H54 (cell line): Measurements from ENCODE around the gene PSMD8.
"Not testable (repeated sequence)": the region's sequence is repeated elsewhere in the genome, so short reads cannot be mapped to it uniquely, and the experiment has no call there.

ENCODE experiments used
- DNase-seq: peaks from one replicate; pipeline ENCODE4 v3.0.0; 2011; ENCODE audit warnings: low spot score, mixed read lengths; ENCODE audit not compliant: insufficient read length
- FAIRE-seq: peaks from 3 replicates; lab custom pipeline; 2011; peaks lifted over from hg19 to GRCh38; lab: Jason Lieb, UNC
- POLR2A ChIP-seq: IDR thresholded peaks from 2 replicates; pipeline ENCODE4 v1.6.1; 2011; ENCODE audit warnings: low read depth, mild to moderate bottlenecking, low read length

The PSMD8 gene

DNA sequence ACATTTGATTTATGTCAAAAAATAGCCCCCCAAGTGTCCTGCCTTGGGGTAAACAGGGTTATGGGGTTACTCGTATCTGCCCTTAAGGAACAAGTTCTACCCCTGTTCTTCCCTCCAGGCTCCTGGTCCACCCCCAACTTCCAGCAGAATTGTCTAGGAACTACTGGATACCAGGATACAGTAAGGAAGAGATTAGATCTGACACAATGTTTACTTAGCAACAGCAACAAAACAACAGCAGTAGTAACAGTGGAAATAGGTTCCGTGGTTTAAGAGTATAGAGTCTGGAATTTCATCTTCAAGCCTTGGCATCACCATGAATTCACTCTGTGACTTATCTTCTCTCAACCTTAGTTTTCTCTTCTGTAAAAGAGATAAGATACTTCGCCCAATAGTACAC lies 26.8 kb downstream of the PSMD8 start:
- no peak for TF ChIP-seq POLR2A
- FAIRE-seq: no peak
- peak; percentile 67 for DNase-seq

DNA sequence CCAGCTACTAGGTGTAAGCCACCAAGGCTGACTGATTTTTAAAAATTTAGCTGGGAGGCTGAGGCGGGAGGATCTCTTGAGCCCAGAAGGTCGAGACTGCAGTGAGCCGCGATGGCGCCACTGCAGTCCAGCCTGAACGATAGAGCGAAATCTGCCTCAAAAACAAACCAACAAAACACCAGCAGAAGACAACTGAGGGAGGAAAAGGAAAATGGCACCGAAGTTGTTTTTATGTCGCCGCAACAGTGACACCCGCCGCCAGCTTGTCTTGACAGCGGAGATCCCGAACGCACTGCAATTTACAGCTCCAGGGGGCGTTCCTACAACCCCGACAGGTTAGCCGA lies 28.2 kb downstream of the PSMD8 start:
- no peak; the same call in 1 of the 2 replicates for TF ChIP-seq POLR2A
- no peak for DNase-seq
- no peak for FAIRE-seq

DNA sequence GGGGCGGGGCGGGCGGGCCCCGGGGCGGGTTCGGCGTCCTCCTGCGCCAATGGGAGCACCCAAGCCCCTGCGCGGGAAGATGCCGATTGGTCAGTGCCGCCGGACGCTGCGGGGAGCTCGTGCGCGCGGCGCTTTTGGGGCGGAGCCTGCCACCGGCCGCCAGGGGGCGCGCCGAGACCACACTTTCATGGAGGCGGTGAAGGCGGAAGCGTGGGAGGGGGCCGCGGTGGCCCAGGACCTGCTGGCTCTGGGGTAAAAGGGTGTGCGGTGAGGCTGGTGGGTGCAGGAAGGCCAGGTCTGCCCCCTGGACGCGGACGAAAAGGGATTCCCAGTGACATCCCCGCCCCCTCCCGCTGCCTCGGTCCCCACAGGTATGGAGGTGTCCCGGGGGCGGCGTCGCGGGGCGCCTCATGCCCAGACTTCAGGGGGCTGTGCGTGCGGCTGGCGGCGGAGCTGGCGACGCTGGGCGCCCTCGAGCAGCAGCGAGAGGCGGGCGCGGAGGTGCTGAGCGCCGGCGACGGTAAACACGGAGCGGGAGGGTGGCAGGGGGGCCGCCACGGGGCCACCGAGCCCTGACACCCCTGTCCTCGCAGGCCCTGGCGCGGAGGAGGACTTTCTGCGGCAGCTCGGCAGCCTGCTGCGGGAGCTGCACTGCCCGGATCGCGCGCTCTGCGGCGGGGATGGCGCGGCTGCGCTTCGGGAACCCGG lies 28.8 kb downstream of the PSMD8 start, which contains the start of gene FAM98C:
FAM98C (plus strand) TSS at position 127 of the 708 bp plus-strand sequence; CDS start at position 188, 61 bp downstream.
- FAIRE-seq (no peak), DNase-seq (peak; percentile 100)
- peak; percentile 51; the same call in 1 of the 2 replicates for TF ChIP-seq POLR2A

DNA sequence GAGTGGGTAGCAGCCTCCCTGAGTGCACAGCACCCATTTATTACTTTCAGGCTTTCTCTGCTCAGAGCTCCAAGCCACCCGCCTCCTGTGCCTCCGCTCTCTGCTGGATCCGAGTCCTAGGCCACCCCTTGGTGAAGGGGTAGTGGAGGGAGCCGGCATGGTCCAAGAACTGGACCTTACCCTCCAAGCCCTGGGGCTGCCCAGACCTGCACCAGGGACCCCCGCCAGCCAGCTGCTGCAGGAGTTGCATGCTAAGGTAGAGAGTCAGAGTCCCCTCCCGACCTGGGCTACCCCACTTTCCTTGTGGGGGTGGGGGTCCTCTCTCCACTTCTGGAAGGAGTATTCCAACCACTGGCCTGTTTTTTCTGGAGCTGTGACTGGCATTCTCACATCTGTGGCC lies 30.5 kb downstream of the PSMD8 start:
- TF ChIP-seq POLR2A: no peak
- no peak for FAIRE-seq
- DNase-seq: no peak

DNA sequence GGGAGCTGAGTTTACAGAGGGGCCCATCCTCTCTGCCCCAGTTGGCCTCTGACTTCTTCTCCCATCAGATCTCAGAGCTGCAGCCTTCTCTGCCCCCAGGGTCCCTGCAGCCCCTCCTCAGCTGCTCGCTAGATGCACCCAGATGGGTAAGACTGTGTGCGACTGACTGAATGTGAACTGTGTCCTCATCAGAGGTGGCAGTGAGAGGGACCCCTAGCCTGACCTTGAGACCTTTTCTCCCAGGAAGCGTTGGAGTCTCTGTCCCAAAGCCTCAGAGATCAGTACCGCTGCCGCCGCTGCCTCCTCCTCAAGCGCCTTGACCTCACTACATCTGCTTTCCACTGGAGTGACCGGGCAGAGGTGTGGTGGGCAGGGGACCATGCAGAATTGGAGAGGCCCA lies 30.9 kb downstream of the PSMD8 start:
- no peak for TF ChIP-seq POLR2A
- FAIRE-seq (no peak), DNase-seq (no peak)

DNA sequence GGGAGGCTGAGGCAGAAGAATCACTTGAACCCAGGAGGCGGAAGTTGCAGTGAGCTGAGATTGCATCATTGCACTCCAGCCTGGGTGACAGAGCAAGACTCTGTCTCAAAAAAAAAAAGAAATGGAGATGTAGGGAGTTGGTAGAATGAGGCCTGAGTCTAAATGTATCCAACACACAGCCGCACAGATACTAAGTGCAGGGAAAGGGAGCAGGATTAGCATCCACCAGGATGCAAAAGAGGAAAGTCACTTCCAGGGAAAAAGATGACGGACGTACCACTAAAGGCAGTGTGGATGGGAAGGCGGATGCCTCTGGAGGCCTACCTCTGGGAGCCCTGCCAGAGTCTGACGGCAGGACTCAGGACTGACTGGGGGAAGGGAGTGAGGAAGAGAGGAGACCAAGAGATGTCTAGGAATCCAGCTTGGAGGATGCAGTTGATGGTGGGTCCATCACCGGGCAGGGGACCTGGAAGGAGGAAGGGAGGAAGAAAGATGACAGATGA lies 35.3 kb downstream of the PSMD8 start:
- FAIRE-seq: no peak
- no peak for TF ChIP-seq POLR2A
- no peak for DNase-seq

DNA sequence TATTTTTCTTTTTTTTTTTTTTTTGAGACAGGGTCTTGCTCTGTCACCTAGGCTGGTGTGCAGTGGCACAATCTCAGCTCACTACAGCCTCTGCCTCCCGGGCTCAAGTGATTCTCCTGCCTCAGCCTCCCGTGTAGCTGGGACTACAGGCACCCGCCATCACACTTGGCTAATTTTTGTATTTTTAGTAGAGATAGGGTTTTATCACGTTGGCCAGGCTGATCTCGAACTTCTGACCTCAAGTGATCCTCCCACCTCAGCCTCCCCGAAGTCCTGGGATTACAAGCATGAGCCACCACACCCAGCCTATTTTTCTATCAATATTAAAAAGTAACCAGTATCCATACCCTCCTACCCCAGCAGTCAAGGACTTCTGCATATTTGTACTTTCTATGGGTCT lies 36.0 kb downstream of the PSMD8 start:
- not testable (repeated sequence) for DNase-seq, FAIRE-seq

DNA sequence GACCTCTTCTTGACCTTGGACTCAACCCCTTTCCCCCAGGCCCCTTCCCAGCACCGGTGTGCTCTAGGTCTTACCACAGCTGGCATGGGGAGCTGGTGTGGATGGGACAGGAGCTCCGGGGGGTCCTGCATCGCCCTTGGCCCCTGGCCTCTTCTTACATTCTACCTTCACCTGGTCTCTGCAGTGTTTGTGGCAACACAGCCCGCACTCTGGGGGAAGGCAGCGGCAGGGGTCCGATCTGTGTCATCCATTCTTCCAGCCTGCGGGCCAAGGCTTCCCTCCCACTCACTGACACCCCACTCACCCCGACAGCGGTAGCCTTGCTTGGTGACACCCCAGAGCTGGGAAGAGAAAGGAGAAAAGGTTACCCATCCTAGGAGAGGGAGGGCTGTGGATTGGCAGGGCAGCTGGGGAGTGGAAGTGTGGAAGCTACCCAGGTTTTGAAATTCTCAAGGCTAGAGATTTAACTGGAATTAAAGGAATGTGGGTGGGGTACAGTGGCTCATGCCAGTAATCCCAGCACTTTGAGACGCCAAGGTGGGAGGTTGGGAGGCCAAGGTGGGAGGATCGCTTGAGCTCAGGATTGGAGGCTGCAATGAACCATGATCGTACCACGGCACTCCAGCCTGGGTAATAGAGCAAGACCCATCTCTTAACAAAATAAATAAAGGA lies 36.8 kb downstream of the PSMD8 start:
- FAIRE-seq: no peak
- no peak for TF ChIP-seq POLR2A

DNA sequence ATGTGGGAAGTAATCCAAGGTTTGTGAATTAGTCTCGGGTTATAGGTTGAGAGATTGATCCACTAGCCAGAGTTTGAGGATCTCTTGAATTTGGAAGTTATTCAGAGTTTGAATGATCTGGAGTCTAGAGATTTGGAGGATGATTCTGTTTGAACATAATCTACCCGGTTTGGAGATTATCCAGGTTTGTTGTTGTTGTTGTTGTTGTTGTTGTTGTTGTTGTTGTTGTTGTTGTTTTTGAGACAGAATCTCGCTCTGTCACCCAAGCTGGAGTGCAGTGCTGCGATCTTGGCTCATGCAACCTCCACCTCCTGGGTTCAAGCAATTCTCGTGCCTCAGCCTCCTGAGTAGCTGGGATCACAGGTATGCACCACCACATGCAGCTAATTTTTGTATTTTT lies 37.5 kb downstream of the PSMD8 start:
- not testable (repeated sequence) for FAIRE-seq, DNase-seq

More for the DNA sequence above, 36.8 kb downstream of the PSMD8 start:
- no peak for DNase-seq

DNA sequence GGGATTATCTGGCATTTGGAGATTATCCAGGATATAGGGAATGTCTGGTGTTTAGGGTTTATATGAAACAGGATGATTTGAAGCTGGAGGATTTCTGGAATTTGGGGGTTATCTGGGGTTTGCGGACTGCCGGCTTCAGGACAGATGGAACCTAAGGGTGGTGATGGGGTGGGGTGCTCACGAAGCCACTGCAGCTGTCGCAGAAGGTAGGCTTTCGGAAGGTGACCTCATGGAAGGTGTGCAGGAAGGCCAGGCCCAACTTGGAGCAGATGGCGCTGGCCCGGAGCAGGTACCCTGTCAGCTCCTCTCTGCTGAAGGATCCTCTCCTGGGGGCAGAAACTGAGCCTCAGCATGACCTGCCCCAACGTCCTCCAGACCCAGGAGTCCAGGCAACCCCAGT lies 38.1 kb downstream of the PSMD8 start:
- no peak for TF ChIP-seq POLR2A
- FAIRE-seq (no peak), DNase-seq (no peak)

DNA sequence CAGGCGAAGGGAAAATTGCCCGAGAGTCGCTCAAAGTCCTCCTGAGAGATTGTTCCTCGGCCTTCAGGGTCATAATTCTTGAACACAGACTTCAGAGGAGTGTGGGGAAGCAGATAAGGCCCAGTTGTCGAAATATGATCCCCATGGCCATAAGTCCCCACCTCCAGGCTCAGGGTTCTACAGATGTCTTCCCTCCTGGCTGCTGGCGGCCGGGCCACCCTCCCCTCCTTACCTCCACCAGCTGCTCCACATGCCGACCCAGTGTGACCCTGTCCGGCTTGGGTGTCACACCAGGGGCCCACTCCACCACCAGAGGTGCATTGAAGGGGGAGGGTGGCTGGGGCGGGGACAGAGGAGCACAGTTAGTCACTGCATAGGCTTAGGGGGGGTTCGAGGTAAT lies 38.6 kb downstream of the PSMD8 start:
- no peak for DNase-seq
- no peak for TF ChIP-seq POLR2A
- no peak for FAIRE-seq

DNA sequence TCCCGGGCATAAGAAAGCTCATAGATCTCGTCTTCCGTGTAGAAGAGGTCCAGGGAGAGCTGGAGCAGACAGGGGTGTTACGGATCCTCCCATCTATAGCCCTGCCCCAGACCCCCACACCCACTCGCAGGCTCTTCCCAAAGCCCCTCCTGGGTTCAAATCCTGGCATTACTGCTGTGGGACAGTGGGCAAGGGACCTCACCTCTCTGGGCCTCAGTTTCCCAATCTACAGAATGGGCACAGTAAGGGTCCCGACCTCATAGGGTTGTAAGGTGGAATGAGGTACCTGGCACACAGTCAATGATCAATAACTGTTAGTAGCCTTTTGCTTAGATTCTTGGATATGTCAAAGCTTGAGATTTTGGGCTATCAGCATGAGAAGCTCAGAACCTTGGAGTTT lies 39.0 kb downstream of the PSMD8 start:
- no peak for FAIRE-seq
- no peak for TF ChIP-seq POLR2A
- no peak for DNase-seq

DNA sequence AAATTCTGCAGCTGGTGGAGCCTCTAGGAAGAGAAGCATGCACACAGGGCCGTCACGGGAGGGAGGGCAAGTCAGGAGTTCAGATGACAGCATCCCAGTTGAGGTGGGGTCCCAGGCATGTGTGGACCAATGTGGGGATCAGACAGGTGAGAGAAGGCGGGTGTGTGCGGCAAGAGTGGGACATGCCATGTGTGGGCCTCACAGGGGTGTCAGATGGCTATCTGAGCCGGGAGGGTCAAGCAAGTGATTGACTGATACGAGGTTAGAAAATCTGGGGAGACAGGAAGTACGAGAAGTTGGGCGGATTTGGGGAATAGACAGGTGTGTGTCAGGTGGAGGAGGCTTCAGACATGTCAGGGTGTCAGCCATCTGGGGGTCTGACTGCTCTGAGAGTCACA lies 42.8 kb downstream of the PSMD8 start:
- no peak for TF ChIP-seq POLR2A
- FAIRE-seq (no peak), DNase-seq (no peak)

DNA sequence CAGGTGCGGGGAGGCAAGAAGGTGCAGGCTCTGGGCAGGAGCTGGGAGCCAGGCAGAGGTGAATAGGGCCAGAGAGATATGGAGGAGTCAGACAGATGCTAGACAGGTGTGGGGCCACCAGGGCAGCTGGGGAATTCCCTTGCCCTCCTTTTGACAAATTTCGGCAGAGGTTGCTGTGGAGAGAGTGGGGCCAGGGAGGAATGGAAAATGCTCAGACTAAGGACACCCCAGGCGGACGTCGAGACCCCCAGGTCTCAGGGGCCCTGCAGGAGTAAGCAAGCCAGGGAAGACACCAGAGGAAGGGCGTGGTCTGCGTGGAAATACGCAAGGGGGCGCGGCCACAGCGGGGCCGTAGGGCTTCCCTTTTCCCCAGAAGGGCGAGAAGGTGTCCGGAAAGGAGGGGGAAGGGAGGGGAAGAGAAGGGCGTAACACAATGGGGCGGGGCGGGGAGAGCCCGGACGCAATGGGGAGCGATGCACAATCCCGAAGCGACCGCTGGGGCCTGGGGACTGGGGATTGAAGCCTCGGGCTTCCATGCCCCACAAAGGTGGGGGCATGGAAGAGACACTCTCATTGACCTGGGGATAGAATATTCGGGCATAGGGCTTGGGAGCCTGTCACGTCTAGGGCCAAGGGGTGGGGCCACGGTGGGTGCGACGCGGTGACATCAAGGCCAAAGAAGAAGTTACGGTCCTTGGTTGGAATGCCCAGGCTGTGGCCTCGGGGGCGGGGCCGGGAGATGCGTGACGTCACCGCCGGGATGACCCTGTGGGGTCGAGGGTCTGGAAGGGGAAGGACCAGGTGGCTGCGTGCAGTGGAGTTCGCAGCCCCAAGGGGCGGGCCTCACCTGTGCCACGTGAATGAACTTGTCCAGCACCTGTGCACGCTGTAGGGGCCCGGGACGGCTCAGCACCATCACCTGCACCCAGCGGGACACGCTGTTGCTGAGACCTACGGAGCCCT lies 43.5 kb downstream of the PSMD8 start:
- FAIRE-seq: no peak
- no peak for DNase-seq
- TF ChIP-seq POLR2A: no peak
